Activated gamma-delta T cell (primary cell): ENCODE results near the gene SLIT3.

ENCODE experiments used
- DNase-seq: peaks from one replicate; lab custom pipeline; 2025; lab: John Stamatoyannopoulos, UW

Gene SLIT3

DNA sequence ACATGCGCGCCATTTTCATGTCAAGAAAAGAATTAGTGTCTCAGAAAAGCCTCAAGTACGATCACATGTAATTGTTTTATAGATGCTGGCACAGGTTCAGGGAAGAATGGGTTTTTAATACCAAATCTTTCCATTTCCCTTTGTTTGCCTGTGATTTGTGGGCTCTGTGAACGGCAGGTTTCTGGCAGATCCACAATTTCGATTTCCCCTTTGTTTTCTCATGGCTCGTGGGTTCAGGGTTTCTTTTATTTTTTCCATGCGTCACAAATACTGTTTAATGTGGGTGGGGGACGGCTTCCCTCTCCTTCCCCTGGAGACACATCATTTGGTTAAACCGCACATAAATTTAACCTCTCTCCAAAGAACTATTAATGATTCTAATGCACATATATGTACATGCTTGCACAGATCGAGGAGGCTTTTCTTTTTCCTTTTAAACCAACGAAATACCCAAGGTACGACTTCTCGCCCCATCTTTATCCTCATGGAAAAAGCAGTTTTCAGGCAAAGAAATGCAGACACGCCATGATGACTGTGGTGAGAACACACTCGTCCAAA lies 195.9 kb downstream of the SLIT3 start:
- no peak for DNase-seq

DNA sequence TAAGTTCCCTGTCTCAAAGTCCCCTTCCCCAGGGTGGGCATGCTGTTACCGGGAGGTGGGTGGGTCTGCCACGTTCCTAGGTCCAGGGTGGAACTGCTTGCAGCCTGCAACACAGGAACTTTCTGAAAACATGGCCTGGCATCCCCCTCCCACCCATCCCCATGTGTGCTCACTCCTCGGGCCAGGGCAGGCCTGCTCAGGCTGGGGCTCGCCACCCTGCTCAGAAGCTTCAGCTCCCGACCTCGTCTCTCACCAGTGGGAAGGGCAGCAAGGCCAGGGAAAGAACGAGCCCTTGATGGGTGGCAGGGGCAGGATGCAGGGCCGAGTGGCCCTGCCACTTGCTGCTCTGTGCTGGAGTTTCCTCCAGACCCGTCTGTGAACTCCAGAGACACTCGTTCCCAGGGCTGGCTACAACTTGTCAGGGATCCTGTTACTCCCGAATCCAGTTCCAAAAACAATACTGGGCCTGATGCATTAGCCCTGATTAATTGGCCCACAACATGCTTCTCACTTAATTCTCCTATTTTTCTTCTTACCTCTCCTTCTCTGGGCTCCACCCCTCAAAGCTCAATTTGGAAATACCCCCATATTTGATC lies 197.3 kb downstream of the SLIT3 start:
- DNase-seq, result no peak

GRCh38 chr5:169101966-169102365 lies 199.0 kb downstream of the SLIT3 start:
- DNase-seq, result no peak

GRCh38 chr5:169100735-169101075 lies 200.2 kb downstream of the SLIT3 start:
- no peak for DNase-seq

- no peak for DNase-seq
Measured at GRCh38 chr5:169099801-169100734, 200.9 kb downstream of the SLIT3 start.

DNA sequence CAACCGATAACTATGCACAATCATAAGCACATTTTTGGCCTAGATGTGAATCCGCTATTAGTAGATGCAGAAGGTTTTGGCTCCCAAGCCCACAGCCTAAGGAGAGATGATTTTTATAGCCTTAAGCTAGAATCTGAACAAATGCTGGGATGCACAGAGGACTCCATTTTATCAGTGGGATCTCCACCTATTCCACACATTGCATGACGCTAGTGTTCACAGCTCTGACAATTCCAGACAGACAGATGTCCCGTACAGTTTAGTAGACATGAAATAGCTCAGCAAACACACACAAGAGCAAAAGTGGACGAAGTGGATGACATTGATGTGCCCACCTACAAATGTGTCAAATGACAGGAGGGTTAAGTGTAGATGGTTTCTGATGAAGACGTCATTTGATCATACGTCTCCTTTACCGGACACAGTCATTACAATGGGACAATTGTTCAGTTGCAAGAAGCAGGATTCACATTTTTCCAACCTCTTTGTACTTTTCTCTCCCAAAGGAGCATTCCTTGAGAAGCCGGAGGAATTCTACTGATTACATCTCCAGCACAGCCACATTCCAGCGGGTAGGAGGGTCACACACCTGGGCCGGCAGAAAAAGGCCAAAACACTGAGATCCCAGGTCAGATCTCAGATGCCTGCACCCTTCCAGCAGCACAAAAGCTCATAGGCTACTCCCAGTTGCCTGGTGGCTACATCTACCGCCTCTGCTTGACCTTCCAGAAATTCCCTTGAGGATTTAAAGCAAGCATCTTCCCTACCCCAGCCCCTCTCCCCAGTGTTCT lies 202.4 kb downstream of the SLIT3 start:
- no peak for DNase-seq

GRCh38 chr5:169097374-169098326 lies 203.3 kb downstream of the SLIT3 start:
- DNase-seq, result no peak

- DNase-seq, result no peak
Measured at GRCh38 chr5:169095976-169096375, 205.0 kb downstream of the SLIT3 start.

DNA sequence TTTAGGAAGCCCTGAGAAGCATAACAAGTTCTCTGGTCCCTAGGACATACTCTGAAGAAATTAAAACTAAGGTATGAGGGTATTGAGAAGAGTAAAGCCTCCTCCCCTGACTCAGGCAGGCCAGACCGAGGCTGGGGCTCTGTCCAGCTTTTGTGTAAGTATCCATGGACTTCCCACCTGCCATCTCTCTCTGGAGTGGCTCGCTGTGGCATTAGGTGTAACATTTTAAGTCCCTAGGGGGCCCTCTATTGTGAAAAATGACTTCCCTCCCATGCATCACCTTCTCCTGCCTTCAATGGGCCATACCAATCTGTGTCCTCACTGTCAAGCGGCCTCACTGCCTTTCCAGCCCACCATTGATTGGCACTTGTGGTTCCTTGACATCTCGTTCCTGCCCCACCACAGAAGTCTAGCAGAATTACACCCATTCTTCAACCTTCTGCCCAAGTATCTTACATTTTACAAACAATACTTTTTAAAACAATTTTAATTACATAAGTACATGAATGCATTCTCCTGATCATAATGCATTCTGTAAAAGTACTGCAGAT lies 205.5 kb downstream of the SLIT3 start:
- DNase-seq, result no peak

DNA sequence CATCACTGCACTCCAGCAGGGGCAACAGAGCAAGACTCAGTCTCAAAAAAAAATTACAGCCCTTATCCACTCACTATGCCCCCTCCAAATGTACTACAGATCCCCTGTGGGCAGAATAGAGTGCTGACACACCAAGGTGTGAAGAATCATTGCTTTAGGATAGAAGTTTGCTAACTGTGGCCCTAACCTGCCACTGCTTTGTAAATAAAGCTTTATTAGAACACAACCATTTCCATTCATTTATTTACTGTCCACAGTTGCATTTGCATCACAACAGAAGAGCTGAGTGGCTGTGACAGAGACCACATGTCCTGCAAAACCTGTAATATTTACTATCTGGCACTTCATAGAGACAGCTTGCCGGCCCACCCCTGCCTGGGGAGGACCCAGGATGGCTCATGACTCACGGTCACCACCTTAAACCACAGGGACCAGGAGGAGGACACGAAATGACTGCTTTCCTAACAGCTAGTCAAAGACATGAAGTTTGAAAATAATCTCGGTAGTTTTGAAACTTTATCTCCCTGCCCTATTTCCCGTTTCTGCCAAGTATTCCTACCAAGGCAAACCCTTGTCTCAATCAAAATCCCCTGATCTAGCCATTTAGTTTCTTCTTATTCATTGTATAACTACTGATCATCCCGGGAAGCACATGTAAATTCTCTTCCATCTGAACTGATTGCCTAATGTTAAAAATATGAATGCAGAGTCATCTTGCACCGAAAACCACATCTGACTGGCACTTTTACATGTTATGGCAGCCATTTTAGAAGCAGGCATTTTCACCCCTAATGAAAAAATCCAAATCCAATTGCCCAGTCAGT lies 206.1 kb downstream of the SLIT3 start:
- DNase-seq, result no peak

DNA sequence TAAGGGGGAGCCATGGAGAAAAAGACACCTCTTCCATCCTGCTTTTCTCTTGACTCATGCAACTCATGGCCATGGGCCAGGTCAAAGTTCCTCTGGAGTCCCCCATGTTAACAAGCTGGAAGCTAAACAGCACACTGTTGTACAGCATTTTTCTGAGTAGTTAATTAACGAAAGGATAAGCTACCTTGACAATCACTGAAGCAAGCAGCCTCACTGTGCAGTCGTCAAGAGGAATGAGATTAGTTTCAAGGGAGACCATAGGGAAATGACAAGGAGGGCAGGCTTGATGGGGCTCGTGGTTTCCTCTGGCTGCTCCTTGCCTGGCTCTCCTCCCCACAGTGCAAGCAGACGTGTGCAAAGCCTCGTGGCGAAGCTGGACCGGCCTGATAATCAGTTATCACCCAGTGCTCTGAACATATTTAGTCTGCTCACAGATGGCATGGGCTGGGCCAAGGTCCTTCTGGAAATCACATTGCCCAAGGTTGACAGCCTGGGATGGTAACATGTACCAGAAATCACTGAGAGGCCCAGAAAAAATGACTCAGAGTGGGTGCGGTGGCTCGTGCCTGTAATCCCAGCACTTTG lies 209.5 kb downstream of the SLIT3 start:
- no peak for DNase-seq

- DNase-seq, result no peak
Measured at GRCh38 chr5:169089343-169089742, 211.6 kb downstream of the SLIT3 start.

DNA sequence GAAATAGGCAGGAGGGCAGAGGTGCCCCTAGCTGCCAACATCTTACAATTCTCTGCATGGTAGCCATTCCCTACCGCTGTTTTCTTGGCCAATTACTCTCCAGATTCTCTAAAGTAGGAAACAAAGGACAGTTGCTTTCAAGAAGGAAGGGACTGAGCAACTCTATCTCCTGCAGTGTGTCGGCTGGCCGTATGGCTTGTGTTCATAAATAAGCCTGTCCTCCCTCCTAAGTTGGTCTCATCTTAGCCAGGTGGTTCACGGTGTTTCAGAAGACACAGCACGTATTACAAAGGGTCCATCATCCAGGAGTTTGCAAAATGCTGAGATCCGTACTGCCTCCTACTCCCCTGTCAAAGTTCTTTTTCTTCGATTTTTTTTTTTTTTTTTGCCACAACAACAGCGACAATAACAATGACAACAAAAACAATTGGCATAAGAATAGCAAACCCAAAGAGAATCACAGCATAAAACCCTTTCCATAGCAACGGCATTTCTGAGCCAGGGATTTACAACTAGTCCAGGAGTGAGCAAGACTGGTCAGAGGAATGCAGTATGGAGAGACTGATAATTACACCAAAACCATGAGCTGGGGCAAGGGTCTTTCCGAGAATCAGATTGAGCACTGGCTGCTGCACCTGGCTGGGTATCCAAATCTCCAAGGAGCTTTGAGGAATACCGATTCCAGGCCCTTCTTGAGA lies 212.8 kb downstream of the SLIT3 start:
- DNase-seq, result no peak

DNA sequence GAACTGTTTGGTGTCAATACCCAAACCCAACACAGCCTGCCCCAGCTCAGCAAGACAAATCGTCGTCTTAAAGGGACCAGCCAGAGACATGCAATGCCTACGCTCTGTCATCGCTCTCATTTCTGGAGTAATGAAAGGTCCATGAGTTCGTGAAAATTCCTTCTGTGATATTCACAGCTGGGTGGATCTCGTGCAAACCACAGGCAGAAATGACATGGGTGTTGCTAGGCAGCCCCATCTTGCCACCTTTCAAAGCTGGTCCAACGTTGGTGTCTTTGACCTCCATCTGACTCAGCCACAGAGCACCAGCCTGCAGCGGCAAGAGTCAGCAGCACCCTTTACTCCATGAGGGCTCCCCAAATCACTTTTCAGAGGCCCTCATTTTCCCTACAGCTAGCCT lies 215.3 kb downstream of the SLIT3 start:
- no peak for DNase-seq

GRCh38 chr5:169085212-169085611 lies 215.7 kb downstream of the SLIT3 start:
- DNase-seq, result no peak

DNA sequence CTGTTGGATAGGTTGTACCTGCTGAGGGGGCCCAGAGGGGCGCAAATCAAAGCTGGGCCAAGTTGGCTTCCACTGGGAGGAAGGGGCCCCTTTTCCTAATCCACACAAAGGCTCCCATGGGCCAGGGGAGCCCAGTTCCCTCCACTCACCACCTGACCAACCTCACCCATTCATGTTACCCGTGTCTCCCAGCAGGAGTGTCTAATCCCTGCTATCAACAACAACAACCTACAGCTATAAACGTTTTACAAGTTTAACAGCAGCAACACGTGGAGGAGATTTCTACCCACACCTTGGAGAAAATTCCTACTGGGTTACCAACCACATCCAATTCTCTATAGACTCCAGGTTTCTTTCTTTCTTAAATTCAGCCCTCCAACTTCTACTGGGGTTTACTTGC lies 216.2 kb downstream of the SLIT3 start:
- no peak for DNase-seq

- no peak for DNase-seq
Measured at GRCh38 chr5:169083394-169084018, 217.4 kb downstream of the SLIT3 start.

GRCh38 chr5:169081000-169081724 lies 219.8 kb downstream of the SLIT3 start:
- DNase-seq, result no peak
